ENCODE measurements around the gene PNLIPRP3.
"Not testable (repeated sequence)": the region's sequence is repeated elsewhere in the genome, so short reads cannot be mapped to it uniquely, and the experiment has no call there.

The PNLIPRP3 gene

DNA sequence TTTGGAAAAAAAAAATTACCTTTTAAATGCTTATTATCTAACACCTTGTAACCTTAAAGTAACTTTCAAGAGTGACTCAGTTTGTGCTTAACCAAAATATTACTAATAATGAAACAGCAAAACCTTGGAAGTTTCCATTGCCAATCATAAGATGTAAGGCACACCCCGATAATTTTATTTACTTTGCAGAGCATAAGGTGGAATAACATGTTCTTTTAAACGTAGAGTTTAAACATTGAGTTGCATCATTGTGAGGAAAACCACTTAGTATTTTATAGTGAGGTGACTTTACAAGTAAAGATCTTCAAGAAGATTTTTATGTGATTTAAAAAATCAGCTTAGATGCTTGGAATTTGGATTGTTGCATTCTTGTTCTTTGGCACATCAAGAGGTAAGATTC is at the start of gene PNLIPRP3:
Gene PNLIPRP3, plus strand, starts transcription at position 177 of the 400 bp plus-strand sequence. Its CDS starts 166 bp downstream, at position 343.
- FAIRE-seq, result no peak

- no peak for FAIRE-seq
Measured at GRCh38 chr10:116382290-116382689, 45.4 kb upstream of the PNLIPRP3 start.

DNA sequence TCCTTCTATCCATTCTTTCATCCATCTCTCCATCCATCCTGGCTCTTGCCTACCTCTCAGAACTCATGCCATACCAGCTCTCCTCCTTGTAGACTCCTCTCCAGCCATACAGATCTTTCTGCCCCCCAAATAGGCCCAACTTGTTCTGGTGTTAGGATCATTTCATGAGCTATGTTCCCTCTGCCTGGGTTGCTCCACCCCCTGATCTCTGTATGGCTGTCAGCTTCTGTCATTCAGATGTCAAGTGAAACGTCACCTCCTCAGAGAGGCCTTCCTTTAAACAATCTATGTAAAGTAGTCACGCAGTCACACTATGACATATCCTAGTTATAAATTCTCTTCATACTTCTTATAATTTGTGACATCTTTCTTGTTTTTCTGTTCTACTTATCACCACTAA is 42.3 kb upstream of the PNLIPRP3 start:
- FAIRE-seq, result no peak

DNA sequence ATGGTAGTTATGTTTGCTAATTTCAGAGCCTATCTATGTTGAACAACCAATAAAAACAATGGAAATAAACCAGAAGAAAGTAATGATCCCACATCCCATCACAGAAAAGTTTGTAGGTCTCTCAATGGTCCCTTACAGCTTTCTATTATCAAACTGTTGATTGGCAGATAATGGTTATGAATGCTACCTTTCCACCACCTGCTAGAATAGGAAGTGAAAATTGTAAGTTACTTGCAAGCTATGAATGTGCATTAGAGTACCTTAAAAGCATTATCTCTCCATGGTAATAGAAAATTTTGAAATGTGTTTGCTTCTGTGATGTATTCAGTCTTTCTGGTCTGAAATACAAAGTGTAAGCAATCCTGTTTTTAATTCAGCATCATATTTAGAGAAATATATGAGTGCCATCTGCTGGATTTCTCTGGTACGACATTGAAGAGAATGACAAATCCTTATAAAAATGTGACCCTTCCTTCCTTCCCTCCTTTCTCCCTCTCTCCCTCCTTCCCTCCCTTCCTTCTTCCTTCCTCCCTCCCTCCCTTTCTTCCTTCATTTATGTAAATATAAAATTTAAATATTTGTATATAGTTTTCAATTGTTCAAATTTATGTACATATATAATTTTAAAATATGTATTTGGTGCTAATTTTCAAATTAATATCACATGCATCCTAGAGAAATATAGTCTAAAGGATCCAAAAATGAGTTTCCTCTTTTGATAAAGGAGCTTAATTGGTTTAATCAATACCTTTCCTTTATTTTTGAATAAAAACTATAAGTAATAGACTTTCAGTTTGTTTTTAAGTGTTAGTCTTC is 41.4 kb upstream of the PNLIPRP3 start:
- no peak for FAIRE-seq

DNA sequence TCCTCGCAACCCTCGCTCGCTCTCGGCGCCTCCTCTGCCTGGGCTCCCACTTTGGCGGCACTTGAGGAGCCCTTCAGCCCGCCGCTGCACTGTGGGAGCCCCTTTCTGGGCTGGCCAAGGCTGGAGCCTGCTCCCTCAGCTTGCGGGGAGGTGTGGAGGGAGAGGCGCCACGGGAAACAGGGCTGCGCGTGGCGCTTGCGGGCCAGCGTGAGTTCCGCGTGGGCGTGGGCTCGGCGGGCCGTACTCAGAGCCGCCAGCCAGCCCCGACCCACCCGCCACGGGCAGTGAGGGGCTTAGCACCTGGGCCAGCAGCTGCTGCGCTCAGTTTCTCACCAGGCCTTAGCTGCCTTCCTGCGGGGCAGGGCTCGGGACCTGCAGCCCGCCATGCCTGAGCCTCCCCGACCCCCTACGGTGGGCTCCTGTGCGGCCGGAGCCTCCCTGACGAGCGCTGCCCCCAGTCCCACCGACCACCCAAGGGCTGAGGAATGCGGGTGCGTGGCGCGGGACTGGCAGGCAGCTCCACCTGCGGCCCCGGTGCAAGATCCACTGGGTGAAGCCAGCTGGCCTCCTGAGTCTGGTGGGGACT is 34.3 kb upstream of the PNLIPRP3 start:
- FAIRE-seq, result not testable (repeated sequence)

- no peak for FAIRE-seq
Measured at GRCh38 chr10:116395223-116395985, 32.2 kb upstream of the PNLIPRP3 start.

DNA sequence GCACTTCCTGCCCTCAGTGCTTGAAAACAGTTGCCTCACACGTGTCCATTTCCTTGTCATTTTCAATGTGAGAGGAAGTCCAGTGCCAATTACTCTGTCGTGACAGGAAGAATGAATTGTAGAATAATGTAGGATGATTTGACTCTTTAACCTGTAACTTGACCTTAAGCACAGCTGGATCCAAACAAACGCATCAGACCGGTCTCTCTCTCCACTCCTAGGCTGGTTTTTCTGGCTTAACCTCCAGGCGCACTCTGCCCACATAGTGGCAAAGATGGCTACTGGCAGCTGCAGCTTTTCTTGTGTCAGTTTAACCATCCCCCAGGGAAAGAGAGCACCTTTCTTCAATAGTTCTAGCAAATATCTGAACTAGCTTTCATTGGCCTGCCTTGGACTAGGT is 29.4 kb upstream of the PNLIPRP3 start:
- no peak for FAIRE-seq

- FAIRE-seq, result no peak
Measured at GRCh38 chr10:116402858-116403257, 24.8 kb upstream of the PNLIPRP3 start.

GRCh38 chr10:116403740-116404250 is 23.9 kb upstream of the PNLIPRP3 start:
- FAIRE-seq, result no peak

DNA sequence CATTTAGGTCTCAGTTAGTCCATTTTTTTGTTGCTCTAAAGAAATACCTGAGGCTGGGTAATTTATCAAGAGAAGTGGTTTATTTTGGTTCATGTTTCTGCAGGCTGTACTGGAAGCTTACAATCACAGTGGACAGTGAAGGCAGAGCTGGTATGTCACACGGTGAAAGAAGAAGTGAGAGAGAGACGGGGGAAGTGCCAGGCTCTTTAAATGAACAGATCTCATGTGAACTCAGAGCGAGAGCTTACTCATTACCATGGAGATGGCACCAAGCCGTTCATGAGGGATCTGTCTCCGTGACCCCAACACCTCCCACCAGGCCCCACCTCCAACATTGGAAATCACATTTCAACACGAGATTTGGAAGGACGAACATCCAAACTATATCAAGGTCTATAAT is 18.9 kb upstream of the PNLIPRP3 start:
- FAIRE-seq, result no peak

GRCh38 chr10:116410351-116410750 is 17.3 kb upstream of the PNLIPRP3 start:
- no peak for FAIRE-seq

DNA sequence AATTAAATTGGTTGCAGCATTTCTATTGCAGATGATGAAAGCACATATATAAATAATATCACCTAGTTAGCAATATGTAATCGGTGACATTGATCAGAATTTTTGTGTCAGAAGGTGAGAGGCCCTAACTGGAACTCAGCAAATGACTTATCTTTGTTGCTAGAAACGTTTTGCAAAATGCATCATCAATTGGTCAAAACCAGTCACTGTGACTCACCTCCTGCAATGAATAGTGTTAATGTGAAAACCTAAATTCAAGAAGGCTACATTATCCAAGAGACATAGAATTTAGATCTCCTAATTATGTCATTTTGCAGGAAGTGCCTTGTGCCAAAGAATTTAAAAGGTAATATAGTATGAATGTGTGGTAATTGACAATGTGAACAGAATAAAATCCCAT is 9.8 kb upstream of the PNLIPRP3 start:
- no peak for FAIRE-seq

GRCh38 chr10:116418389-116418788 is 9.3 kb upstream of the PNLIPRP3 start:
- FAIRE-seq, result no peak

DNA sequence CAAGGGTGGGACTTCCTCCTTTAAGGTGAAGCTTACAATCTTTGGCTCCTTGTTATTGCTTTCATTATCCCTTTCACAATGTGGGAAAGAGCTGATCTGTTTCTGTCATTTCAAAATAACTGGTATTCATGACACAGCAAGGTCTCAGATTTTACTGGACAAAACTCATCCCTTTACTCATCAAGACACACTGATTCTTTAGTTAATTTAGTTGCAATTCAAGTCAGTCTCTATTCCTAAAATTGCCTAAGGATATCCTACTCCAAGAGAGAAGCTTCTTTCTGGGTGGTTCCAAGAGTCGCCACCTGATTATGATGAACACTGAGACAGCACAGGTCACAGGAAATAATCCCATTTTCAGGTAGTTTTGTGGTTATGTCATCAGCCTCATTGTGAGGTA is 5.8 kb upstream of the PNLIPRP3 start:
- no peak for FAIRE-seq

DNA sequence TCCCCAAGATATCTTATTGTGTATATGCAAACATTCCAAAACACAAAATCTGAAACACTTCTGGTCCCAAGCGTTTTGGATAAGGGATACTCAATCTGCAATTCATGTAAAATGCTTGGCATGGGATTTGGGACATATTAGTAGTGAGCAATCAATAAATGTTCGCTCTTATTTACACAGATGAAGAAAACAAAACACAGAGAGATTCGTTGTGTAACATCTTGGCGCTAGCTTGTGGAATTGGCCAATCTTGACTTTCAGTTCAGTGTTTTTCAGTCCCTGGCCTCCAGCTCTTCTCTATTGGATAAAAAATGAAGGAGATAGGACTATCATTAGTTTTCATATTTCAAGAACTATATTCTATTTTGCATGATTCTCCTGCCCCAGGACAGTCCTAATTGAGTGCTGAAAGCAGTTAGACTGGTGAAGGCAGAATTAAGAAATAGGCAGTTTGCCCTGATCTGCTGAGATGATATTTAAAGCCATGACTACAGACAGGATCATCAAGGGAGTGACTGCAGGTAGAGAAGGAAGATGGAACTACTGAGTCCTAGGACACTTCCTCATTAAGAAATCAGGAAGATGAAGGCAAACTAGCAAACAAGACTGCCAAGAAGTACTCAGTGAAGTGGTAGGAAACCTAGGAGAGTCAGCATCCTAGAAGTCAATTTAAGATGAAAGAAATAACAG is 1.8 kb downstream of the PNLIPRP3 start:
- no peak for FAIRE-seq

GRCh38 chr10:116430288-116430687 is 2.6 kb downstream of the PNLIPRP3 start:
- FAIRE-seq, result no peak

DNA sequence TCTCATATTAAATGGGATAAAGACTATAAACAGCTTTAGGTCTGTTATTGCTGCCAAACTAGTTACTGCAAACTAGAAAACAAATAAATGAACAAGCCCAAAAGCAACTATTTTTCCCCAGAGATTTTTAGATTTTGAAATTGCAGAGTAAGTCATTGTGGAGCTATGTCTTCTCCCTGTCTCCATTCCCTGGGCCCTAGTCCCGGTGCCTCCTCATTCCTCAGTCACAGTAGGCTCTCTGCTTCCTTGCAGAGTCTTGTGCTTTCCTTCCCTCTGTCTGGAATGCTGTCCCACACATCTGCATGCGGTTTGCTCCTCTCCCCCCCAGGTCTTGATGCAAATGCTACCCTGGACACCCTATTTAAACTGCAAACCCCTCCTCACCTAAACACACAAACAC is 4.0 kb downstream of the PNLIPRP3 start:
- no peak for FAIRE-seq

DNA sequence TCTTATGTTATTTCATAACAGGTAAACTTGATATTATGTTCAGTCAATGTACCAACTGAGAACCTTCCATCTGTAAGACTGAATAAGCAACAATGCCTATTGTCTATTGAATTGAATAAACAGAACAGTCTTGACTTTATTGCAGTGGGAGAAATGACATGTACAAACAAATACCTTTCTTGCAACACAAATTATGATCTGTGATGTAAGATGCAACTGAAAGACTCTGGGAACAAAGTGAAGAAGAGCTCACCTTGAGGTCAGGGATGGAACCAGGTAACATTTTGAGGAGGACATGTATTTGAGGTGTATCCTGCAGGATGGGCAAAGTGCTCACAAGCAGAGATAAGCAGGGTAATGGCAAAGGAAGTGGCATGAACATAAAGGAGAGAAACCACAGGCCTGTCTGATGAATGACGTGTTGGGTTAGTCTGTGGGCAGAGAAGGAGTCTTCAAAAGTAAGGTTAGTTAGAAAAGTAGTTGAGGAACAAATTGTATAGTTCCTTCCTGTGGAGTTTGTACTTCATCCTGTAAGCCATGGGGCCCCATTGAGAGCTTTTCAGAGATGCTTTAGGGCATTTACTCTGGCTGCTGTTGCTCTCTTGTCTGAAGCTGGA is 9.5 kb downstream of the PNLIPRP3 start:
- no peak for FAIRE-seq

GRCh38 chr10:116440330-116441030 is 12.8 kb downstream of the PNLIPRP3 start:
- FAIRE-seq, result no peak

DNA sequence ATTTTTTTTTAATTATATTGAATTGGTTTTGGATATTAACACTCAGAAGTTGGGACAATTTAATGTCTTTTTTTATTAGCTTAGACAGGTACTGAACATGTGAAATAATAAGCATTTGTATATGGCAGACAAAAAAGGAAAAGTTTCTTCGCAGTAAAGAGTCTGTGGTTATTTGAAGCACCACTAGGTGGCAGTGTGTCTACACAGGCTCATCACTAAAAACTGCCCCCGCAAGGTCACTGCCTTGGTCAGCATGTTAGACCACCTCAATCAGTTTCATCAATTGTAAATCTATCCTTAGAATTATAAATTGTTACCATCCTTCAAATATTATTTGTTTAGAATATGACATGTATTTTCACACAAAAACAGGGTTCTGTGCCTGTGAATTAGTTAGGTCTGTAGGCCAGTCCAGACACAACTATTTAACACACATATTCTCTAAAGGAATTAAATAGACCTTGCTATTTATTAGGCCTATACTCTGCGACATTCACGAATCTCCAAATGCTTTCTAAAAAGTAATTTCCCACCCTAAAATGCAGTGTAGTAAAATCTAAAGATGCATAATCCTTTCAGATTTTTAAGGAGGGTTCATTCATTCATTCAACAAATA is 17.0 kb downstream of the PNLIPRP3 start:
- no peak for FAIRE-seq

GRCh38 chr10:116450861-116451260 is 23.2 kb downstream of the PNLIPRP3 start:
- FAIRE-seq, result no peak
